ENCODE measurements around the gene CAST.
A peak's percentile ranks its signal among the peaks of the same experiment; 100 is the strongest.

CAST gene

DNA sequence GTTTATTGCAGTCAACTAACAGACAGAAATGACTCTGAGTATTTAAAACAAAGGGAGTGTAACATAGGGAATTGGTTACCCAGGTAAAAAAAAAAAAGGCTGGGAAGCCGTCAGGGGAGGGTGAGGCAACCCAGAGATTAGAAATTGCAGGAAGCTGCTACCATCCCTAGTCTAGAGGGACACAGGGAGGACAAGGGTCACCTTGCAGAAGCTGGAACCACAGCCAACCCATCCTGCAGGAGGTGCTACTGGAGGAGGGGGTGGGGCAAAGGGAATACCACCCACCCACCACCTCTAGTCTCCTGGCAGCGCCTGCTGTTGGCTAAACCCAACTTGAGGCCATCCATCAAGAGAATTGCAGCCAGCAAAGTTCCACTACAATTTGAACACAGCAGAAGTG lies 6.5 kb downstream of the CAST start:
- FAIRE-seq = no peak
- no peak for DNase-seq (ENCODE audit: insufficient read length, low spot score)

- no peak for FAIRE-seq
Observed at GRCh38 chr5:96669909-96670308, 7.7 kb downstream of the CAST start.

GRCh38 chr5:96671441-96671840 lies 9.3 kb downstream of the CAST start:
- DNase-seq (ENCODE audit: insufficient read length, low spot score) = no peak
- no peak for FAIRE-seq

More at GRCh38 chr5:96669909-96670308, 7.7 kb downstream of the CAST start:
- DNase-seq (ENCODE audit: insufficient read length, low spot score) = no peak

GRCh38 chr5:96673127-96673526 lies 11.0 kb downstream of the CAST start:
- FAIRE-seq (no peak), DNase-seq (ENCODE audit: insufficient read length, low spot score) (no peak)

GRCh38 chr5:96675882-96676281 lies 13.7 kb downstream of the CAST start:
- DNase-seq (ENCODE audit: insufficient read length, low spot score) = no peak
- FAIRE-seq = no peak

- DNase-seq (ENCODE audit: insufficient read length, low spot score) (no peak), FAIRE-seq (no peak)
Observed at GRCh38 chr5:96677496-96677895, 15.3 kb downstream of the CAST start.

DNA sequence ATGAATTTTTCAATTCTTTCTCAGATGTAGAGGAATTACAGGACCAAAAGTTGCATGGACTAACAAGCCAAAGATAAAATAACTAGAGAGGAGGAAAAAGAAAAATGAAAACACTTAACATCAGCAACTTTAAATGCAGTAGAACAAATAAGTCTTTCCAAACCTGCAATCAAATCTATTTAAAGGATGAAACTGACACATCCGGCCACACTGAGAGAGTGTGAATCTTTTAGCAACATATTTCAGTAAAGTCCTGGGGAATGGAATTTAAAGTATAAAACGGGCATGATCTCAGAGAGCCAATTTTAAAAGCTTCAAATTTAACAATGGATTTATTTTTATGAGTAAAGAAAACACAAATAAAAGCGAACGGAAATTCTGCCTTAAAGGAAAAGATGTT lies 17.1 kb downstream of the CAST start:
- DNase-seq (ENCODE audit: insufficient read length, low spot score) (no peak), FAIRE-seq (no peak)

DNA sequence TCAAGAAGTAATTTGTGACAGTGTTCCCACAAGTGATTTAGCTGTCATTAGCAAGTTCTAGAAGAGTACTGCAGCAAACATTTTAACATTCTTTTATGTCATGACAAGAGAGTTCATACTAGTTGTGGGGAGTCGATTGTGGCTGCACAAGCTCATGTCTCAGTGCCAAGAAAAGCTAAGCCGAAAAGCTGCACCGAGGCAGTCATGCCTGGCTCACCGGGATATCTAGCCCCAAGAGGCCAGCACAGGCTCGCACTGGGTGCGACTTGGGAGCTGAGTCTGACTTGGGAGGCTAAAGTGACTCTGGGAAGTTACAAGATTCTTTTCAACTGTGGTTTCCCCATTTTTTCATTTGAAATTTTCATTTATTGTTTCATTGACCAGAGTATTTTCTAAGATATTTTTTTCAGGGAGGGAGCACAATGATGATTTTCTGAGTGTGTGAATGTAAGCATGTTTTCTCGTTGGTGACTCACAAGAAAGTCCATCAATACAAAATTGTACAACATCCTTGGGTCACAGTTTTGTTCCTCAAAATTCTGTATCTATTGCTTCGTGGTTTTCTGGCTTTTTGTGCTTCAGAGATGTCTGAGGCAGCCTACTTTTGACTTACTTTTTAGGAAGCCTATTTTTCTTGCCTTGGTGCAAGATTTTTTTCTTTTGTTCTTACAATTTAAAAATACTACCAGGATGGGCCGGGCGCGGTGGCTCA lies 18.7 kb downstream of the CAST start:
- DNase-seq (ENCODE audit: insufficient read length, low spot score) = no peak
- FAIRE-seq = no peak

DNA sequence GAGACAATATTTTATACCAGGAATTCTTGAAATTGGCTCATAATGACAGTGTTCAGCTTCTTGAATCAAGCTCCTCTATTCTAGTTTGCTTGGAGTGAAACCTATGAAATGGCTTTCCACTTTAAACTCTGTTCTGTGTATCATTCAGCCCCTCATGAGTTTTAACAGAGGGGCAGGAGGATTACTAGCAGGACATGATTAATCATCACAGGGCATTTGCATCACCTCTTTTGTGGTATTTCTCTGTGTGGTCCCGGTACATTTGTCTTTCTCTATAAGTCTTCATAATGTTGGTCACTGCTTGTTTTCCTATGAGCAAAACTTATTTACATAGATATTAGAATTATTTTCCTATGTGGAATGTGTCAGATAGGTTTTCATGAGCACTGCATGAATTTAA lies 21.2 kb downstream of the CAST start:
- DNase-seq (ENCODE audit: insufficient read length, low spot score) = no peak
- no peak for FAIRE-seq

GRCh38 chr5:96683810-96684209 lies 21.6 kb downstream of the CAST start:
- no peak for FAIRE-seq
- DNase-seq (ENCODE audit: insufficient read length, low spot score) = no peak

GRCh38 chr5:96687080-96687479 lies 24.9 kb downstream of the CAST start:
- DNase-seq (ENCODE audit: insufficient read length, low spot score) (no peak), FAIRE-seq (no peak)

GRCh38 chr5:96687812-96688453 lies 25.8 kb downstream of the CAST start:
- peak; percentile 63 for DNase-seq (ENCODE audit: insufficient read length, low spot score)
- no peak for FAIRE-seq

DNA sequence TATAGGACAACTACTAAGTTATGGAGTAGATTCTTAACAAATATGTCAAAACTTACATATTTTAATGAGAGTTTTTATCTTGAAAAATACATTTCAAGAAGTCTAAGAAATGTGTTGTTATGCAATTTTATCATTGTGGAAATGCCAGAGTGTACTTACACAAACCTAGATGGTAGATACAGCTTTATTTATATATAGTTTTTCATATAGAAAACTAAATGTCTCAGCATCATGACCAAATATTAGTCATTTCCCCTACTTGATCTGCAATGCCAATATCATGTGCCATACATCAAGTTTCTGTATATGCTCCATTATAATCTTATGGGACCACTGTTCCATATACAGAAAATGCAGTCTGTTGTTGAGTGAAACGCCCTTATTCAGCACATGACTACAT lies 28.7 kb downstream of the CAST start:
- DNase-seq (ENCODE audit: insufficient read length, low spot score) (no peak), FAIRE-seq (no peak)

DNA sequence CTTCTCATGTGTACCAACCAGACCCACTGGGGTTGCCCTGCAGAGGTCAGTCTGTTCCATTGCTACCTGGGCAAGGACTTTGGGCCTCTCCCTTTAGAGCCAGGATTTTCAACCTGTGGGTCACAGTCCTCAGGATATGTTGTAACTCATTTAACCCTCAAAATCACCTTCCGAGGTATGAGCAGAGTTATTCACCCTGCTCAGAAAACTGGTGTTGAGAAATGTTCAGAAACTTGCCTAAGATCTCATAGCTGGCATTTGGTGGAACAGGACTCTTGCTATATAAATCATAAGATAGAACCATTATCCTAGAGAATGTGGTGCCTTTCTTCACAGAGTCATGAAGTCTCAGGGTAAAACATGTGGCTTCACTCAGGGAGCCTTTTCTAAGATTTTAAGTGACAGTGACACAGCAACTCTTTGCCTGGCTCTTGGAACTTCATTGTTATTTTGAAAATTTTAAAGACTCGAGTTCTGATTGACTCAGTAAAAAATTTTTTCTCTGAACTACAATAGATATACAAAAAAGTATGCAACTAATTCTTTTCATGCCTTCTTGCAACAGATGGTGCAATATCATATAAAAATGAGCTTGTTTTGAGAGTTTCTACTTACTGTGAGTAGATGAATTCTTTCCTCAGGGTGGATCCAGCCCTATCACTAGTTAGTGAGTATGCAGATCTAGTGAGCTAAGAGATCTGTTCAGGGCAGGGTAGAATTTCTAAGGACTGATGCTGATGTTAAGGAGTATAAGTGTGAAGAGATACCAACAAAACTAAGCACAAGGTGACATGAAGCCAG lies 29.5 kb downstream of the CAST start:
- DNase-seq (ENCODE audit: insufficient read length, low spot score) (no peak), FAIRE-seq (no peak)

GRCh38 chr5:96692441-96692840 lies 30.3 kb downstream of the CAST start:
- no peak for FAIRE-seq
- no peak for DNase-seq (ENCODE audit: insufficient read length, low spot score)

- DNase-seq (ENCODE audit: insufficient read length, low spot score) (no peak), FAIRE-seq (peak; percentile 26)
Observed at GRCh38 chr5:96699186-96699820, 37.1 kb downstream of the CAST start.

GRCh38 chr5:96702503-96703383 lies 40.6 kb downstream of the CAST start:
- peak; percentile 90 for DNase-seq (ENCODE audit: insufficient read length, low spot score)
- peak; percentile 96 for FAIRE-seq

GRCh38 chr5:96703384-96703920 lies 41.3 kb downstream of the CAST start:
- FAIRE-seq = no peak
- peak; percentile 21 for DNase-seq (ENCODE audit: insufficient read length, low spot score)

DNA sequence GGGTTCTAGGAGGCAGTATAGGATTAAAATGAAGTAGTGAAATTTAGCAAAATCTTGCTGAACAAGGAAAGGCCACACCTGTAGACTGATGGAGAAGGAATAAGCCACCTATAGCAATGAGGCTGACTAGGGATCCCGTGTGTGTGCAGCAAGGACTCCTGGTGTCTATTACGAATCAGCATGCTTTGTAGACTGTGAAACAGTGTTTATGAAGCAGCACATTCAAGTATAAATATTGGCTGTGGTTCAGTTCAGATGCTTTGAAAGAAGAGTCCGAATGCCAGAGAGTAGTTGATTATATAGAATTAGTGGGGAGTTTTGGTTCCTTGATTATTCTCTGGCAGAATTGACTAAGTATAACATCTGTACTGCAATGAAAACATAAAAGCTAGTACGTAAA lies 41.8 kb downstream of the CAST start:
- DNase-seq (ENCODE audit: insufficient read length, low spot score) (no peak), FAIRE-seq (no peak)

Measured in HTR-8/SVneo (cell line).